ENCODE results near the gene SSBP2. TPM values are rescaled to one million over a fixed set of nuclear protein-coding genes. Genes with fewer than 3 reads are reported as not detected.

SSBP2 gene
- total and polyA plus RNA-seq, 2 of the 8 experiments (the other 6 are each of a cell fraction or from before 2014, with no cell fraction given) = 21.5 to 36.2 TPM

DNA sequence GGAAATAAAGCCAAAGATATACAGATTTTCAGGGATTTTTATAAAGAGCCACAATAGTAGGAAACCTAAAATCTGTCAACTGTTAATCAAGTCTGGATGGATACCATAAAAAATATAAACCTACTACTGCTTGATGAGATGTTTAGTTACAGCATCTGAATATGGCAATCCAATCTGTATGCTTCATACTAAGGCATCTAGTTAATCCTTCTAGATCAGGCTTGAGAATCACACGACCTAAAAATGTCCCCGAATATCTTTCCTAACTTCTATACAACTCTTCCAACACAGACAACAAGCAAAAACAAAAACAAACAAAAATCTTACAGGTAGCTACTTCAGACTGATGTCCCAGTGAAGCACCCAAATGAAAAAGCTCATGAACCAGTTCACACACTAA is 29.8 kb downstream of the SSBP2 start (continued):
- no peak for TF ChIP-seq CHD7 (IDR thresholded peaks at IDR 0.05; ENCODE audit: insufficient replicate concordance, low read length)
- no peak for TF ChIP-seq EZH2 (IDR thresholded peaks at IDR 0.05; ENCODE audit: low read depth, low read length, severe bottlenecking)
- no peak for TF ChIP-seq CBX5 (IDR thresholded peaks at IDR 0.05; ENCODE audit: low read depth, low read length)
- TF ChIP-seq TBP (IDR thresholded peaks at IDR 0.05; ENCODE audit: low read depth, low read length) = no peak
- no peak for TF ChIP-seq ZNF274 (IDR thresholded peaks at IDR 0.05; ENCODE audit: borderline replicate concordance, extremely low read depth, low read length)
- TF ChIP-seq HDAC6 (IDR thresholded peaks at IDR 0.05; ENCODE audit: low read depth, low read length) = no peak
- TF ChIP-seq RNF2 (IDR thresholded peaks at IDR 0.05; ENCODE audit: borderline replicate concordance, low read depth, low read length, missing control alignments, poor library complexity, severe bottlenecking) = no peak
- TF ChIP-seq SIX5 (IDR thresholded peaks at IDR 0.05; ENCODE audit: low read depth, low read length) = no peak
- TF ChIP-seq CBX8 (IDR thresholded peaks at IDR 0.05; ENCODE audit: borderline replicate concordance, low read depth, low read length) = no peak
- no peak for TF ChIP-seq JUND (IDR thresholded peaks at IDR 0.05; ENCODE audit: low read length)
- no peak for TF ChIP-seq RAD21 (IDR thresholded peaks at IDR 0.05 in 1 of 2, conservative IDR thresholded peaks at IDR 0.05 in 1 of 2; ENCODE audit: low read depth in 2 of 2, low read length in 2 of 2)
